Karpas-422 (cell line): ENCODE data around the gene ATG12. TPM values are rescaled to one million over a fixed set of nuclear protein-coding genes. Genes with fewer than 3 reads are reported as not detected.

Experiments used
- total RNA-seq: library from RNA; depleted of rRNA; stranded (reverse); fragments of >200 nt; shearing (Covaris generic); gene quantifications from 2 replicates; pipeline ENCODE4 v1.2.3, GENCODE V29; 2014; ENCODE audit warnings: low replicate concordance; rRNA removed

The ATG12 gene
- total RNA-seq, 1 experiment from 2014 or later, result 59.3 TPM

Other genes with a start within 250 kb of the ATG12 start
- 0.07 TPM in 1 of 2 replicates, not detected in the other for gene TICAM2, start 239.1 kb downstream of the ATG12 start, total RNA-seq
- 60.8 and 61.1 TPM in 2 replicates for gene TMED7, start 215.5 kb downstream of the ATG12 start, total RNA-seq
- not detected in 2 replicates for gene CDO1, start 24.9 kb downstream of the ATG12 start, total RNA-seq
- gene AP3S1, start 370 bp upstream of the ATG12 start, total RNA-seq, result 137 and 188 TPM in 2 replicates
- 0.11 and 0.22 TPM in 2 replicates for gene LVRN, start 120.9 kb upstream of the ATG12 start, total RNA-seq
- not detected in 2 replicates for gene ARL14EPL, start 190.9 kb upstream of the ATG12 start, total RNA-seq
- 30.2 and 80.6 TPM in 2 replicates for gene COMMD10, start 243.5 kb upstream of the ATG12 start, total RNA-seq